Dendritic cell treated with granulocyte-macrophage colony-stimulating factor and Interleukin-4, amounts not matched to agents 40 ng/mL and 50 ng/mL, for 4 days (primary cell): ENCODE measurements around the gene SLC16A8.

ENCODE experiments used
- H3K27ac Mint-ChIP-seq: one replicate; pipeline ENCODE4 v1.8.0; 2022; ENCODE audit warnings: mild to moderate bottlenecking, mixed read lengths
- H3K27me3 Mint-ChIP-seq: one replicate; pipeline ENCODE4 v1.8.0; 2022; ENCODE audit warnings: mild to moderate bottlenecking, mixed read lengths
- H3K36me3 Mint-ChIP-seq: one replicate; pipeline ENCODE4 v1.8.0; 2022; ENCODE audit warnings: low read depth, mixed read lengths
- H3K4me1 Mint-ChIP-seq: one replicate; pipeline ENCODE4 v1.8.0; 2022; ENCODE audit warnings: low read depth, mixed read lengths
- H3K4me3 Mint-ChIP-seq: one replicate; pipeline ENCODE4 v1.8.0; 2022; ENCODE audit warnings: mild to moderate bottlenecking, moderate library complexity, mixed read lengths
- H3K9me3 Mint-ChIP-seq: one replicate; pipeline ENCODE4 v1.8.0; 2022; ENCODE audit warnings: mixed read lengths
- intact Hi-C: fragments of 100-400 bp; cut with micrococcal nuclease; formaldehyde crosslinking; loops from one replicate; pipeline ENCODE4 v1.15.0; 2022

Gene SLC16A8

DNA sequence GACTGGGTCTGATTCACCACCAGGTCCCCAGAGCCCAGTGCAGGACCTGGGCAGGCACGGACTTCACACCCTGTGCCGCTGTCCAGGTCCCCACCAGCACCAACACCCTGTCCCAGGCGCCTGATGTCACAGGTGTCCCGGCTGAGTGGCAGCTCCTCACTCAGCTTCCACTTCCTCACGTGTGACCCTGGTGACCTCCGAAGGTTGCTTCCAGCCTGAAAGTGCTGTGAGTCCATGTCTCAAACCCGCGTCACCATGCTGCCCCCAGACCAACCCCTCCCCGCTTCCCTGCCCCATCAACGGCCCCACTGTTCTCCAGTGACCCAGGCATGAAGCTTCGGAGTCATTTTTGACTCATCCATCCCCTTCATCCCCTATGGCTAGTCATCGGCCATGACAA lies 52.5 kb downstream of the SLC16A8 start:
- no peaks in the 10 kb centered on the region for H3K36me3 Mint-ChIP-seq
- intact Hi-C loops = no loop called here
- H3K27me3 Mint-ChIP-seq = peaks cover 6% of the 10 kb centered on the region

DNA sequence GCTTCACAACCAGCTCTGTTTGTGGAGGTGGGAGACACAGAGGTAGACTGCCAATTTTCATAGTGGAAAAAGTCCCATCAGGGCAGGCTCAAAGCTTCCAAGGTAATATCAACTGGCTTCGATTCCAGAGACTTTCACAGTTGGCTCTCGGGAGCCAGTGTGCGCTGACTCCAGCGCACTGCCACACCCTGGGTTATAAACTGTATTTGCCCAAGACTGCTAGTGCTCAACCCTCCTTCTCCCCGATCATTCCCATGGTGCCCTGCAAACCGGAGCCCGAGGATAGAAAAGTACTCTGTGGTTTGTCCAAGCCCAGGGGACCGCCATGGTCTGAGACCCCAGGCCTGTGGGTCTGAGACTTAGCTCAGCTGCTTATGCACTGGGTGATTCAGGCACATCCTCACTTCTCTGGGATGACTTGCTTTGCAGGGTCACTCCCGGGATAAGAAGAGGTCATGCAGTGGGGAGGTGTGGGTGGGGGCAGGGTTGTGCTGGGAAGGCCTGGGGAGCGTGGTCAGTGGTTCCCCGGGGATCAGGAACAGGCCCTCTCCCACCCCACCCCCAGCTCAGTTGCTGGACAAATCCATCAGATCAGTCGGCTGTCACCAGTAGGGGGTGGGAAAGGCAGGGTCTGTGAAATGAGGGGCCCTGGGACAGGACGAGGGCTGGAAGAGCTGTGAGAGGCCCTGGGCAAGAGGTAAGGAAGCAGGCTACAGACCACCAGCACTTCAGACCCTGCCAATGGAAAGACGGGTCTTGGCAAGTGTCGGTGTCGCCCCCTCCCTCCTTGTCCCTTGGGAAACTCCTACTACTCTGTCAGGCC lies 53.5 kb downstream of the SLC16A8 start:
- Mint-ChIP-seq H3K4me1 (peaks cover 17% of the 10 kb centered on the region), H3K27ac (no peak overlapping the region), H3K27me3 (peaks cover 8% of the 10 kb centered on the region), H3K36me3 (no peaks in the 10 kb centered on the region), H3K9me3 (no peaks in the 10 kb centered on the region), H3K4me3 (no peak overlapping the region)
- intact Hi-C loops = no loop called here

More for the DNA sequence above, 52.5 kb downstream of the SLC16A8 start:
- no peak overlapping the region for H3K4me3 Mint-ChIP-seq
- H3K4me1 Mint-ChIP-seq = peaks cover 17% of the 10 kb centered on the region
- H3K9me3 Mint-ChIP-seq = no peaks in the 10 kb centered on the region
- no peak overlapping the region for H3K27ac Mint-ChIP-seq

DNA sequence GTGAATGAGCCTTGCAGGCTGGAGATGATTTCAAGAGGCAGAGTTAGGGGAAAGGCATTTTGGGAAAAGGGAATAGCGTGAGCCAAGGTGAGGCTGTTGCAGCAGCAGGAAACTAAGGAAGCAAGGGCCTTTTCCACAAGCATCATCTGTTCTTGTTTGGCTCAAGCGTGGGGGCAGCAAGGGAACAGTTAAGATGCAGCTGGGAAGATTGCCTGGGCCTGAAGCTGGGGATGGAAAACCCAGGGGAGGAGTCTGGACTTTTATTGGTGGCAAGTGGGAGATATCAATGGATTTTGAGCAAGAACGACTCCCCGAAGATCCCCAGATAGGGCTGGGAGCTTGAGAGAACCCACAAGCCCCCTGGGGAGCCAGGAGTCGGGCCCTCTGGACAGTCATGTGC lies 54.1 kb downstream of the SLC16A8 start:
- peaks cover 17% of the 10 kb centered on the region for H3K4me1 Mint-ChIP-seq
- no peaks in the 10 kb centered on the region for H3K36me3 Mint-ChIP-seq
- H3K4me3 Mint-ChIP-seq = no peak overlapping the region
- intact Hi-C loops = no loop called here
- no peak overlapping the region for H3K27ac Mint-ChIP-seq
- peaks cover 10% of the 10 kb centered on the region for H3K27me3 Mint-ChIP-seq
- no peaks in the 10 kb centered on the region for H3K9me3 Mint-ChIP-seq

DNA sequence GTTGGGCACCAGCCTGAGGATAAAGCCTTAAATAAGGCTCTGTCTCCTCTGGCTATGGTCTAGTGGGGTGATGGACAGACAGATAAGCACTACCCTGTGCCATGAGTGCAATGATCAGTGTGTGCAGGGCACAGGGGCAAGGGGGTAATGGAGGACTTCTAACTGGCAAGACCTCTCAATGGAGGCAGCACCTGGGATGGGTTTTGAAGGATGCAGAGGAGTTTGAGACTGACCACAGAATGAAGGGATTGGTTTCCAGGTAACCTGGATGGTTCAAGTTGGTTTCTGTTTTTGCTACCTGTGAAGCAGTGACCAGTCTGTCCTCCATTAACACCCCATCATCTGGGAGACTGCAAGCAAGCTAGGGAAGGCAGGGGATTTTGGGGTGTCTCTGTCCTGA lies 54.6 kb downstream of the SLC16A8 start:
- Mint-ChIP-seq H3K27me3 (peaks cover 13% of the 10 kb centered on the region), H3K9me3 (no peaks in the 10 kb centered on the region), H3K4me3 (no peak overlapping the region), H3K27ac (no peak overlapping the region), H3K4me1 (peaks cover 17% of the 10 kb centered on the region), H3K36me3 (no peaks in the 10 kb centered on the region)
- intact Hi-C loops = no loop called here

DNA sequence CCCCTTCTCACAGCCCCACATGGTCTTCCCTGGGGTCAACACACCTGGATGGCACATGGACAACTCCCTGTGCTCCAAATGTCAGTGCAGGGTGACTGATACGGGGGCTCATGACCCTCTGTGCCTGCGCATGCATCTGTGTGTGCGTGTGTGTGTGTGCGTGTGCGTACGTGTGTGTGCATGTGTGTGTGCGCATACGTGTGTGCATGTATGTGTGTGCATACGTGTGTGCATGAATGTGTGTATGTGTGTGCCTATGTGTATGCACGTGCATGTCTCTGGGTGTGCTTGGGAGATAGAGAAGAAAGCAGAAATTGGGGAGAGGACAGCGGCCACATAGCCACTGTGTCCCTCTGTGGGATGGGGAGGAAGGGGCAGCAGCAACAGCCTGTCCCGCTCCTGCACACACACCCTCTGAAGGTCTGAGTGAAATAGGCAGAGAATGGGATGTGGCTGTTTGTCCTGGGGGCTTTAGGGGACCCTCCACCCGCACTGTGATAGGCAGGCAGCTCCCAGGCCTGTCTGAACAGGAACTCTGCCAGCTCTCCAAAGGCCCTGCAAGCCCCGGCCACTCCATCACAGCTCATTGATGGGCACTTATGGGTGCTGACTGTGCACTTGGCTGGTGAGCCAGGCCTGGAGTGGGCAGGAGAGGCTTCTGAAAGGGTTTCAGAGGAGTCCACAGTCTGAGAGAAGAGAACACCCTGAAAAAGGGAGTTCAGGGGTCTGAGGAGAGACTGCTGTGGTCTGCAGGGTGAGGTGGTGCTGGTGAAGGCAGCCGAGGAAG lies 55.4 kb downstream of the SLC16A8 start:
- H3K9me3 Mint-ChIP-seq = no peaks in the 10 kb centered on the region
- H3K27ac Mint-ChIP-seq = no peak overlapping the region
- no peaks in the 10 kb centered on the region for H3K36me3 Mint-ChIP-seq
- intact Hi-C loops = no loop called here
- peaks cover 14% of the 10 kb centered on the region for H3K27me3 Mint-ChIP-seq
- peaks cover 8% of the 10 kb centered on the region for H3K4me1 Mint-ChIP-seq
- H3K4me3 Mint-ChIP-seq = no peak overlapping the region
